GM18868 (cell line): ENCODE data around the gene NPAP1.
"Not testable (repeated sequence)": the region's sequence is repeated elsewhere in the genome, so short reads cannot be mapped to it uniquely, and the experiment has no call there.

Experiments
- ATAC-seq: cut with Tn5 transposase; IDR thresholded peaks from one replicate; pipeline ENCODE4 v1.9.1; 2021; ENCODE audit warnings: mild to moderate bottlenecking, moderate library complexity; ENCODE audit not compliant: unreplicated experiment

The NPAP1 gene

GRCh38 chr15:24675332-24676144 lies at the start of gene NPAP1:
Gene NPAP1 (plus strand): TSS chr15:24675775. CDS start chr15:24675868, 93 bp downstream.
- ATAC-seq: no peak

- ATAC-seq: no peak
Observed at GRCh38 chr15:24627443-24627842, 48.1 kb upstream of the NPAP1 start.

- ATAC-seq: no peak
Observed at GRCh38 chr15:24633082-24633481, 42.5 kb upstream of the NPAP1 start.

- not testable (repeated sequence) for ATAC-seq
Observed at GRCh38 chr15:24639412-24639811, 36.2 kb upstream of the NPAP1 start.

- ATAC-seq: no peak
Observed at GRCh38 chr15:24645627-24646026, 29.9 kb upstream of the NPAP1 start.

GRCh38 chr15:24659622-24660021 lies 16.0 kb upstream of the NPAP1 start:
- no peak for ATAC-seq

GRCh38 chr15:24662991-24663390 lies 12.6 kb upstream of the NPAP1 start:
- no peak for ATAC-seq

- ATAC-seq: no peak
Observed at GRCh38 chr15:24676431-24676830, 856 bp downstream of the NPAP1 start.

GRCh38 chr15:24678485-24678884 lies 2.9 kb downstream of the NPAP1 start:
- ATAC-seq: no peak

GRCh38 chr15:24682002-24682401 lies 6.4 kb downstream of the NPAP1 start:
- ATAC-seq: no peak

GRCh38 chr15:24682905-24683304 lies 7.3 kb downstream of the NPAP1 start:
- not testable (repeated sequence) for ATAC-seq

GRCh38 chr15:24683736-24684135 lies 8.2 kb downstream of the NPAP1 start:
- no peak for ATAC-seq

GRCh38 chr15:24684313-24684712 lies 8.7 kb downstream of the NPAP1 start:
- ATAC-seq: no peak

- no peak for ATAC-seq
Observed at GRCh38 chr15:24696201-24696600, 20.6 kb downstream of the NPAP1 start.

GRCh38 chr15:24696842-24697241 lies 21.3 kb downstream of the NPAP1 start:
- no peak for ATAC-seq

- ATAC-seq: no peak
Observed at GRCh38 chr15:24718289-24719082, 42.9 kb downstream of the NPAP1 start.

- ATAC-seq: no peak
Observed at GRCh38 chr15:24729760-24730159, 54.2 kb downstream of the NPAP1 start.
